ENCODE results near the gene CREG2.

DNA sequence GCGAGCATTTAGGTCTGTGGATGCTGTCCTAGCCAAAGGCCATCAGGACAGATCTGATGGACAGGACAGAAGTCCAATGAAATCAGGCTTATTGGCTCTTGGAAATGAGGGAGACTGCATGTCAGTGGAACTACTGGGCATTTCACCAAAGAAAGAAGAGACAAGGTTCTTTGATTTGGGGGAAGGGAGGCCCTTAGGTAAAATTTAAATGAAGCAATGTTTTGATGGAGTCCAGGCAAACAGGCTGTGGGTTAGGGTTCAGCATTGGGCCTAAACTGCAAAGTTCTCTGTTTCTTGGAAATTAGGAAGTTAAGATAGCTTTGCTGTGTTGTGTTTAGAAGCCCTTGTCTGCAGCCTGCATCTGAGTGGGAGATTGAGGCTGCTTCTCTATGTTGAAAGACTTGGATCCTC lies 47.2 kb downstream of the CREG2 start:
- no peak for TF ChIP-seq POLR2AphosphoS5 (IDR thresholded peaks at IDR 0.05)
- TF ChIP-seq POLR2A (IDR thresholded peaks at IDR 0.05): no peak
- TF ChIP-seq, protein P1, sequence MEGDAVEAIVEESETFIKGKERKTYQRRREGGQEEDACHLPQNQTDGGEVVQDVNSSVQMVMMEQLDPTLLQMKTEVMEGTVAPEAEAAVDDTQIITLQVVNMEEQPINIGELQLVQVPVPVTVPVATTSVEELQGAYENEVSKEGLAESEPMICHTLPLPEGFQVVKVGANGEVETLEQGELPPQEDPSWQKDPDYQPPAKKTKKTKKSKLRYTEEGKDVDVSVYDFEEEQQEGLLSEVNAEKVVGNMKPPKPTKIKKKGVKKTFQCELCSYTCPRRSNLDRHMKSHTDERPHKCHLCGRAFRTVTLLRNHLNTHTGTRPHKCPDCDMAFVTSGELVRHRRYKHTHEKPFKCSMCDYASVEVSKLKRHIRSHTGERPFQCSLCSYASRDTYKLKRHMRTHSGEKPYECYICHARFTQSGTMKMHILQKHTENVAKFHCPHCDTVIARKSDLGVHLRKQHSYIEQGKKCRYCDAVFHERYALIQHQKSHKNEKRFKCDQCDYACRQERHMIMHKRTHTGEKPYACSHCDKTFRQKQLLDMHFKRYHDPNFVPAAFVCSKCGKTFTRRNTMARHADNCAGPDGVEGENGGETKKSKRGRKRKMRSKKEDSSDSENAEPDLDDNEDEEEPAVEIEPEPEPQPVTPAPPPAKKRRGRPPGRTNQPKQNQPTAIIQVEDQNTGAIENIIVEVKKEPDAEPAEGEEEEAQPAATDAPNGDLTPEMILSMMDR (IDR thresholded peaks at IDR 0.05): no peak

Data from transverse colon (tissue), 4 donors.